ENCODE measurements around the gene CDKN1A.

The CDKN1A gene

GRCh38 chr6:36679043-36679833 is 724 bp downstream of the CDKN1A start:
- no peaks in the 10 kb centered on the region for H3K9me3 ChIP-seq (ENCODE audit: control insufficient read depth, insufficient read depth, low read depth, low read length)
- CTCF ChIA-PET = interaction anchor here (0.5 to 8.5 kb wide), 16 partner anchors 9 to 393 kb away, joined by 3 to 47 read pairs (median 4); no protein-coding TSS in a partner anchor
- H3K27ac ChIP-seq (ENCODE audit: extremely low read depth, low read depth, low read length) = peak overlapping the region; percentile 88
- POLR2A ChIA-PET = interaction anchor here (0.5 to 5.6 kb wide), 36 partner anchors 8 to 552 kb away, joined by 3 to 143 read pairs (median 4); partner anchors contain the start of genes PPIL1 and SRSF3
- H3K36me3 ChIP-seq (ENCODE audit: control insufficient read depth in 2 of 2, insufficient read depth in 1 of 2, low read length in 2 of 2) = peaks cover 2 to 32% of the 10 kb centered on the region in 2 experiments; a peak in 1 of 3 replicates
- peak overlapping the region; percentile 76 for H3K4me3 ChIP-seq (ENCODE audit: low read depth, low read length)
- peaks cover 19% of the 10 kb centered on the region for H3K4me1 ChIP-seq (ENCODE audit: control insufficient read depth, insufficient read depth, low read length)
- TF ChIP-seq ZNF341 (tag by site-specific recombination; IDR thresholded peaks at IDR 0.05; ENCODE audit: low read depth) (0 out of 2 replicates have a peak, but pooled peaks have one; percentile 23), ZBTB7A (tag by site-specific recombination; IDR thresholded peaks at IDR 0.05; ENCODE audit: low read depth) (0 out of 2 replicates have a peak, but pooled peaks have one; percentile 36), ZNF544 (tag by site-specific recombination; IDR thresholded peaks at IDR 0.05) (no peak), ZBTB17 (tag by site-specific recombination; IDR thresholded peaks at IDR 0.05) (peak; percentile 63), GLI4 (tag by site-specific recombination; IDR thresholded peaks at IDR 0.05) (no peak), ZNF121 (tag by site-specific recombination; IDR thresholded peaks at IDR 0.05) (no peak), ZNF132 (tag by site-specific recombination; IDR thresholded peaks at IDR 0.05; ENCODE audit: borderline replicate concordance) (no peak), ZNF623 (tag by site-specific recombination; IDR thresholded peaks at IDR 0.05) (no peak), ZNF214 (tag by site-specific recombination; IDR thresholded peaks at IDR 0.05; ENCODE audit: borderline replicate concordance) (no peak), EGR2 (tag by site-specific recombination; IDR thresholded peaks at IDR 0.05; ENCODE audit: low read depth) (0 out of 2 replicates have a peak, but pooled peaks have one; percentile 10), ZFP69B (tag by site-specific recombination; IDR thresholded peaks at IDR 0.05) (no peak), SP2 (tag by site-specific recombination; IDR thresholded peaks at IDR 0.05) (peak; percentile 52), KLF17 (tag by site-specific recombination; IDR thresholded peaks at IDR 0.05) (peak; percentile 77; the same call in 1 of the 2 replicates), ZNF692 (tag by site-specific recombination; IDR thresholded peaks at IDR 0.05) (no peak), ZNF777 (tag by site-specific recombination; IDR thresholded peaks at IDR 0.05; ENCODE audit: borderline replicate concordance) (peak; percentile 6; the same call in 1 of the 2 replicates), REPIN1 (tag by site-specific recombination; IDR thresholded peaks at IDR 0.05; ENCODE audit: low read depth) (no peak), ZSCAN4 (tag by site-specific recombination; IDR thresholded peaks at IDR 0.05) (no peak; the same call in 1 of the 2 replicates), ZNF266 (tag by site-specific recombination; IDR thresholded peaks at IDR 0.05; ENCODE audit: low read depth) (no peak), ZNF311 (tag by site-specific recombination; IDR thresholded peaks at IDR 0.05; ENCODE audit: borderline replicate concordance) (no peak), ZFP41 (tag by site-specific recombination; IDR thresholded peaks at IDR 0.05; ENCODE audit: borderline replicate concordance) (no peak), ZNF140 (tag by site-specific recombination; IDR thresholded peaks at IDR 0.05) (no peak), ZNF416 (tag by site-specific recombination; IDR thresholded peaks at IDR 0.05) (no peak), ZBTB44 (tag by site-specific recombination; IDR thresholded peaks at IDR 0.05) (no peak), ZFHX2 (tag by site-specific recombination; conservative IDR thresholded peaks at IDR 0.05) (no peak), ZNF350 (tag by site-specific recombination; IDR thresholded peaks at IDR 0.05) (no peak)
- TF ChIP-seq, protein P1, sequence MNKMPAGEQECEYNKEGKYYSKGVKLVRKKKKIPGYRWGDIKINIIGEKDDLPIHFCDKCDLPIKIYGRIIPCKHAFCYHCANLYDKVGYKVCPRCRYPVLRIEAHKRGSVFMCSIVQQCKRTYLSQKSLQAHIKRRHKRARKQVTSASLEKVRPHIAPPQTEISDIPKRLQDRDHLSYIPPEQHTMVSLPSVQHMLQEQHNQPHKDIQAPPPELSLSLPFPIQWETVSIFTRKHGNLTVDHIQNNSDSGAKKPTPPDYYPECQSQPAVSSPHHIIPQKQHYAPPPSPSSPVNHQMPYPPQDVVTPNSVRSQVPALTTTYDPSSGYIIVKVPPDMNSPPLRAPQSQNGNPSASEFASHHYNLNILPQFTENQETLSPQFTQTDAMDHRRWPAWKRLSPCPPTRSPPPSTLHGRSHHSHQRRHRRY (tag by site-specific recombination; IDR thresholded peaks at IDR 0.05) = no peak
- TF ChIP-seq, protein P2, sequence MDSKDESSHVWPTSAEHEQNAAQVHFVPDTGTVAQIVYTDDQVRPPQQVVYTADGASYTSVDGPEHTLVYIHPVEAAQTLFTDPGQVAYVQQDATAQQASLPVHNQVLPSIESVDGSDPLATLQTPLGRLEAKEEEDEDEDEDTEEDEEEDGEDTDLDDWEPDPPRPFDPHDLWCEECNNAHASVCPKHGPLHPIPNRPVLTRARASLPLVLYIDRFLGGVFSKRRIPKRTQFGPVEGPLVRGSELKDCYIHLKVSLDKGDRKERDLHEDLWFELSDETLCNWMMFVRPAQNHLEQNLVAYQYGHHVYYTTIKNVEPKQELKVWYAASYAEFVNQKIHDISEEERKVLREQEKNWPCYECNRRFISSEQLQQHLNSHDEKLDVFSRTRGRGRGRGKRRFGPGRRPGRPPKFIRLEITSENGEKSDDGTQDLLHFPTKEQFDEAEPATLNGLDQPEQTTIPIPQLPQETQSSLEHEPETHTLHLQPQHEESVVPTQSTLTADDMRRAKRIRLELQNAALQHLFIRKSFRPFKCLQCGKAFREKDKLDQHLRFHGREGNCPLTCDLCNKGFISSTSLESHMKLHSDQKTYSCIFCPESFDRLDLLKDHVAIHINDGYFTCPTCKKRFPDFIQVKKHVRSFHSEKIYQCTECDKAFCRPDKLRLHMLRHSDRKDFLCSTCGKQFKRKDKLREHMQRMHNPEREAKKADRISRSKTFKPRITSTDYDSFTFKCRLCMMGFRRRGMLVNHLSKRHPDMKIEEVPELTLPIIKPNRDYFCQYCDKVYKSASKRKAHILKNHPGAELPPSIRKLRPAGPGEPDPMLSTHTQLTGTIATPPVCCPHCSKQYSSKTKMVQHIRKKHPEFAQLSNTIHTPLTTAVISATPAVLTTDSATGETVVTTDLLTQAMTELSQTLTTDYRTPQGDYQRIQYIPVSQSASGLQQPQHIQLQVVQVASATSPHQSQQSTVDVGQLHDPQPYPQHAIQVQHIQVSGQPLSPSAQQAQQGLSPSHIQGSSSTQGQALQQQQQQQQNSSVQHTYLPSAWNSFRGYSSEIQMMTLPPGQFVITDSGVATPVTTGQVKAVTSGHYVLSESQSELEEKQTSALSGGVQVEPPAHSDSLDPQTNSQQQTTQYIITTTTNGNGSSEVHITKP (tag by site-specific recombination; IDR thresholded peaks at IDR 0.05) = no peak
